GM10266 (cell line): Measurements from ENCODE around the gene VAV1.

Experiments
- DNase-seq: peaks from one replicate; pipeline ENCODE4 v3.0.0; 2012; ENCODE audit errors: extremely low spot score
- TF ChIP-seq, protein P1 (sequence below): IDR thresholded peaks from 2 replicates; pipeline ENCODE4 v1.5.1; 2012; ENCODE audit warnings: mild to moderate bottlenecking, low read depth; ENCODE audit not compliant: control insufficient read depth, insufficient read depth; ENCODE audit errors: missing control alignments

Gene VAV1

DNA sequence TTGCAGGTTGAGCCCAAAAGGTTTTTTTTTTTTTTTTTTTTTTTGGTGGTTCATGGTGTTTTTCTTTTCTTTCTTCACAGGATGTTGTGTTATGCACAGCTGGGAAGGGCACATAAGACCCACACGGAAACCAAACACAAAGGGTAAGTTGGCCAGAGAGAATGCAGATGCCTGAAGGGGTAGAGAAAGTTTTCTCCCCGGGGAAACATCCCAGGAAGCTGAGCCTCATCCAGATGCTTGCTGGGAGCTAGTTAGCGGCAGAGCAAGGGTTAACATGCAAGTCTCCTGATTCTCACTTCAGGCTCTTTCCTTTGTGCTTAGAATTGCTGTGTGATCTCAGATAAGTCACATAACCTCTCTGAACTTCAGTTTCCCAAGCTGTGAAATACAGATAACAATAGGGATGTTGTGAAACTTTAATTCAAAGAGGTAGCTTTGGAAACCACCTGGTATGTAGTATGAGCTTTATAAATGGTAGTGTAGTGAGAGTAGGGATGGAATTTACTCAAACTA is 117.9 kb downstream of the VAV1 start:
- TF ChIP-seq, protein P1, sequence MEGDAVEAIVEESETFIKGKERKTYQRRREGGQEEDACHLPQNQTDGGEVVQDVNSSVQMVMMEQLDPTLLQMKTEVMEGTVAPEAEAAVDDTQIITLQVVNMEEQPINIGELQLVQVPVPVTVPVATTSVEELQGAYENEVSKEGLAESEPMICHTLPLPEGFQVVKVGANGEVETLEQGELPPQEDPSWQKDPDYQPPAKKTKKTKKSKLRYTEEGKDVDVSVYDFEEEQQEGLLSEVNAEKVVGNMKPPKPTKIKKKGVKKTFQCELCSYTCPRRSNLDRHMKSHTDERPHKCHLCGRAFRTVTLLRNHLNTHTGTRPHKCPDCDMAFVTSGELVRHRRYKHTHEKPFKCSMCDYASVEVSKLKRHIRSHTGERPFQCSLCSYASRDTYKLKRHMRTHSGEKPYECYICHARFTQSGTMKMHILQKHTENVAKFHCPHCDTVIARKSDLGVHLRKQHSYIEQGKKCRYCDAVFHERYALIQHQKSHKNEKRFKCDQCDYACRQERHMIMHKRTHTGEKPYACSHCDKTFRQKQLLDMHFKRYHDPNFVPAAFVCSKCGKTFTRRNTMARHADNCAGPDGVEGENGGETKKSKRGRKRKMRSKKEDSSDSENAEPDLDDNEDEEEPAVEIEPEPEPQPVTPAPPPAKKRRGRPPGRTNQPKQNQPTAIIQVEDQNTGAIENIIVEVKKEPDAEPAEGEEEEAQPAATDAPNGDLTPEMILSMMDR = no peak

DNA sequence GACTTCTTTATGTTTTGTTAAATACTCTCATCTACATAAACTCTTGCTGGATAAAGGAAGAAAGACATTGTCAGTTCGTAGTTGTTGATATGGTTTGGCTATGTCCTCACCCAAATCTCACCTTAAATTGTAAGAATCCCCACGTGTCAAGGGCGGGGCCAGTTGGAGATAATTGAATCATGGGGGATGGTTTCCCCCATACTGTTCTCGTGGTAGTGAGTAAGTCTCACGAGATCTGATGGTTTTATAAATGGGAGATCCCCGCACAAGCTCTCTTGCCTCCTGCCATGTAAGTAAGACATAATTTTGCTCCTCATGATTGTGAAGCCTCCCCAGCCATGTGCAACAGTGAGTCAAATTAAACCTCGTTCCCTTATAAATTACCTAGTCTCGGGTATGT is 118.4 kb downstream of the VAV1 start:
- no peak for DNase-seq
- TF ChIP-seq, protein P1 = no peak

More for the DNA sequence above, 117.9 kb downstream of the VAV1 start:
- no peak for DNase-seq

DNA sequence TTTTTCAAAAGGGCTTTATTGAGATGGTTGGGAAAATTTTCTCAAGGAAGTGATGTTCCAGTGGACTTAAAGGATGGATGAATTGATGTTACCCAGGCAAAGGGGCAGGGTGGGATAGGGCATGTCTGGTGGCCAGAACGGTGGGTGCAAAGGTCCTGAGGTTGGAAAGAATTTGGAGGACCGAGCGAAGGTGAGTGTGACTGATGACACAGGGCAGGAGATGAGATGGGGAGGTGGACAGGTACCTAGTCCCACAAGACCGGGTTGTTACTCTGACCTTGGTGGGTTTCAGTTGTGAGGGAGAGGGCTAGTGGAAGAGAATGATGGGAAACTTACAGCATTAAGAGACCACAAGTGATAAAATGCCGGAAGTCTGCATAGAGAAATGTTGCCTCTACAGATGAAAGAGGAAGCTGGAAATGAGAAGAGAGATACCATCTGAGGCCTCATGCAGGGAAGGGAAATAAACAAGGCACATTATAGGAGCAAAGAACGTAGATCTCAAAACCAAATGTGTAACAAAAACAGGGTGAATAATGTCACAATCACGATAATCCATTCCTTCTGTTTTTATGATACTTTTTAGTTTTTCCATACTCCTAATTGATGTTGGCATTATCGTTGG is 119.4 kb downstream of the VAV1 start:
- TF ChIP-seq, protein P1 = no peak
- no peak for DNase-seq

DNA sequence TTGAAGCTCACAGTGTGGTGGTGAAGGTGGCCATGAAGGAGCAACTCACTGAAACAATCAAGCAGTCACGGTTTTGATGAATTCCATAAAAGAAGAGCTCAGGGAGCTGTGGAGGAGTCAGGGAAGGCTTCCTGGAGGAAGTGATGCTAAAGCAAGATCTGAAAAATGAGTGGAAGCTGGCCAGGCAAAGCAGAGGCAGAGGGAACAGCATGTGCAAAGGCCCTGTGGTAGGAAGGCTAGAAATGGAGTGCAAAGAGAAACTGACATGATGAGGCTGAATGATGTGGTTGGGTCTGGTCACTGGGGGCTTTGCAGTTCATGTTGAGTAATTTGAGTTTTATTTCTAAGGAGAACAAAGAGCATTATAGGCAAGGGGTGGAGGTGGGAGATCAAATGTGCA is 121.8 kb downstream of the VAV1 start:
- TF ChIP-seq, protein P1 = no peak
- DNase-seq = no peak

DNA sequence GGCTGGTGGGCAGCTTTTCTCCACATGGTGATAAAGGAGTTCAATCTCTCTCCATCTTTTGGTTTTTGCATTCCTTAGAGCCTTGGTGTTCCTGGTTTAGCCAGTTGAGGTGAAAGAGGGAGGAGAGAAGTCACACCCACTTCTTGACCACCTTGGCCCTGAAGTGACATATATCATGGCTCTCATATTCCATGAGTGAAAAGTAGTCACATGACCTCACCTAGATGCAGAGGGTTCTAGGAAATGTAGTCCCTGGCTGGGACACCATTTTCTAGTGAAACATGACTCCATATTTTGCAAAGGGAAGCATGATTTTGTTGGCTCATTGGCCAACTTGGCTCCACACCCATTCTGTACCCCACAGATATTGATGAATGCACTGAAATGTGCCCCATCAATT is 130.9 kb downstream of the VAV1 start:
- TF ChIP-seq, protein P1 = no peak
- no peak for DNase-seq

DNA sequence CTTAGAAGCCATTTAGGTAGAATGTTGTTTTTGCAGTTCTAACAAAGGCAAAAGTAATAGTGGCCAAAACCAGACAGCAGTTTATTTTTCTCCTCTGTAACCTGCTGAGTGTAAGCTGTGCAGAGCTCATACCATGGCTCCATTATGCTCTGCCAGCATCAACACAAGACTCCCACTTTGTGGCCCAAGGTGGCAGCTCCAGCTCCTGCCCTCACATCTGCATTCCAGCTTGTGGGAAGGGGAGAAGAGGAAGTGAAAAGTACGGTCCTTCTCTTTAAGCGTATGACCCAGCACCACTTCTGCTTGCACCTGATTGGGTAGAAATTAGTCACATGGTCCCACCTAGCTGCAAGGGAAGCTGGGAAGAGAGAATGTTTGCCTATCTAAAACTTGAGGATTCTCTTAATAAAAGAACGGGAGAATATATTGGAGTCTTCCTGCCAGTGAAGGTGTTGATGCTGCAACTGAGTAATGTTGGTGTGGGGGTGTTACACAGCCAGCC is 134.1 kb downstream of the VAV1 start:
- TF ChIP-seq, protein P1 = no peak
- no peak for DNase-seq
